Effector memory CD4-positive, alpha-beta T cell (primary cell): ENCODE results near the gene ATP13A5.

Source experiments
- DNase-seq, 3 donors: peaks; one replicate each; pipeline ENCODE4 v3.0.0-alpha.2; 2020
- H3K27ac ChIP-seq: 2 replicates; pipeline ENCODE4 v1.7.0; 2013; ENCODE audit warnings: mild to moderate bottlenecking, low read length, moderate library complexity; ENCODE audit not compliant: insufficient read depth, poor library complexity, severe bottlenecking
- H3K27me3 ChIP-seq: replicated peaks from 2 replicates; pipeline ENCODE4 v1.7.0; 2013; ENCODE audit warnings: mild to moderate bottlenecking, low read length; ENCODE audit not compliant: insufficient read depth, control insufficient read depth, poor library complexity, severe bottlenecking
- H3K36me3 ChIP-seq: 2 replicates; pipeline ENCODE4 v1.7.0; 2013; ENCODE audit warnings: mild to moderate bottlenecking, low read length, moderate library complexity; ENCODE audit not compliant: control insufficient read depth, insufficient read depth
- H3K4me1 ChIP-seq: 2 replicates; pipeline ENCODE4 v1.7.0; 2013; ENCODE audit warnings: low read length, mild to moderate bottlenecking; ENCODE audit not compliant: control insufficient read depth, insufficient read depth, poor library complexity, severe bottlenecking
- H3K4me3 ChIP-seq: 2 replicates; pipeline ENCODE4 v1.7.0; 2013; ENCODE audit warnings: low read length, low read depth, mild to moderate bottlenecking; ENCODE audit not compliant: insufficient read depth, poor library complexity, severe bottlenecking
- H3K9me3 ChIP-seq: 2 replicates; pipeline ENCODE4 v1.7.0; 2013; ENCODE audit warnings: mild to moderate bottlenecking, low read length, moderate library complexity; ENCODE audit not compliant: control insufficient read depth

Gene ATP13A5

DNA sequence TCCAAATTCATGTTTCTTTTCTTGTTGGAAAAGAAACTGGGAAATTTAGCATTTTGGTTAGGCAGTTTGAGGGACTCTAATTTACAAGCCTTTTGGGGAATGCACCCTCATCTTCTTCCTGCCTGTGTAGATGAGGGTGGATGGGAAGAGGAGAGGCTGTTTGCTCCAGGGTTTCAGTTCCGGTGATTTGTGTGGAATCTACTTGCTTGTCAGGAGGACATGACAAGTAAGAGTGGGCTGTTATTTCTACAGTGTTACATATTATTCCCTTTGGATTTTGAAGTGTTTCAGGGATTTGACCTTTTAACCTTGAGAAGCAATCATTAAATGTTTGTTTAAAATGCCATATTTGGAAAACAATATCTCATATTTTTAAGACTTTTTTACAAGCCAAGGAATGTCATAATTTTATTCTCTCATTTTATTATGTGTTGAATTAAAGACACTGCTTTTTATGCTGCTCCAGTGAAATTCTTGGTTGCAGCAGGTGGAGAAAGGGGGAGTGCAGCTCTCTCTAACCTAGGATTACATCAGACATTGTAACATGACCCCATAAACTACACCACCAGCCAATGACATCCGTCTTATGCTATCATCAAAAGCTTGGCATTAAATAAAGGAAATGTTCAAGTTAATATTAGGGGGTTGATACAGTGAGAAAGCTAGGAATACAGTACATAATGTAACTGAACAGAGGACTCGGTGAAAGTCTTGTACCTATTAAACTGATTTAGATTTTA lies 107.3 kb downstream of the ATP13A5 start:
- no peaks in the 10 kb centered on the region for H3K4me1 ChIP-seq
- no peaks in the 10 kb centered on the region for H3K27me3 ChIP-seq
- no peaks in the 10 kb centered on the region for H3K9me3 ChIP-seq
- no peak for DNase-seq
- no peaks in the 10 kb centered on the region for H3K36me3 ChIP-seq
- no peak overlapping the region for H3K4me3 ChIP-seq
- H3K27ac ChIP-seq = no peak overlapping the region

DNA sequence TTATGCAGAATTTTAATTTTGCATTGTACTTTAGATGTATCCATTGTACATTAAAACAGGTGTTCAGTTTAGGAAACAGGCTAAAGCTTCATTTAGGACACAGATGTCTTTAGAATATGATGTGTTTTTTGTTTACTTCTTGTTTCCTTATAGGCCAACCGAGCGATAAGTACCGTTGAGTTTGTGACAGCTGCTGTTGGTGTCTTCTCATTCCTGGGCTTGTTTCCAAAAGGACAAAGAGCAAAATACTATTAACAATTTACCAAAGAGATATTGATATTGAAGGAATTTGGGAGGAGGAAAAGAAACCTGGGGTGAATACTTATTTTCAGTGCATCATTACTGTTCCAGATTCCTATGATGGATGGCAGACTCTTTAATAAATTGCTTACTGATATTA lies 108.1 kb downstream of the ATP13A5 start:
- Histone ChIP-seq H3K9me3 (no peaks in the 10 kb centered on the region), H3K36me3 (no peaks in the 10 kb centered on the region), H3K27me3 (no peaks in the 10 kb centered on the region), H3K27ac (no peak overlapping the region), H3K4me3 (no peak overlapping the region), H3K4me1 (no peaks in the 10 kb centered on the region)
- DNase-seq = no peak

GRCh38 chr3:193269343-193270028 lies 109.1 kb downstream of the ATP13A5 start:
- no peak for DNase-seq
- H3K4me3 ChIP-seq = no peak overlapping the region
- no peaks in the 10 kb centered on the region for H3K4me1 ChIP-seq
- no peak overlapping the region for H3K27ac ChIP-seq
- no peaks in the 10 kb centered on the region for H3K9me3 ChIP-seq
- no peaks in the 10 kb centered on the region for H3K36me3 ChIP-seq
- no peaks in the 10 kb centered on the region for H3K27me3 ChIP-seq

- Histone ChIP-seq H3K27ac (no peak overlapping the region), H3K4me1 (no peaks in the 10 kb centered on the region), H3K27me3 (no peaks in the 10 kb centered on the region), H3K9me3 (no peaks in the 10 kb centered on the region), H3K4me3 (no peak overlapping the region), H3K36me3 (no peaks in the 10 kb centered on the region)
- DNase-seq = no peak
Observed at GRCh38 chr3:193262707-193263106, 115.8 kb downstream of the ATP13A5 start.

DNA sequence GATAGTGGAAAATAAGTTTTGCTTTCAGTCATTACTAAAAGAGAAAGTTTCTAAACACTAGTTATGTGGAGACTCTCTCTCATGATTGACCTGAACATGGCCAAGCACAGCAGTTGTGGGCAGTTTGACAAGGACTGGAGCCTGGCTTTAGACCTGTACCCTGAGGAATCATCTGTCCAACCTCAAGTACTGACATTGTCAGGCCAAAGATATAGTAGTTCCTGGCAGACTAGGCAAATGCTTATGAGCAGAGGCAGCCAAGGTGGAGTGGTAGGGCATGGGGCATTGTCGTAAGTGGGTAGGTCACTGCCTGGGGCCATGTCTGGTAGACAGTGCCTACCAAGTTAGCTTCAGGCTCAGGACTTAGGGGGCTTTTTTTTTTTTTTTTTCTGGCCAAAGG lies 116.6 kb downstream of the ATP13A5 start:
- Histone ChIP-seq H3K27me3 (no peaks in the 10 kb centered on the region), H3K36me3 (no peaks in the 10 kb centered on the region), H3K27ac (no peak overlapping the region), H3K4me3 (no peak overlapping the region), H3K9me3 (no peaks in the 10 kb centered on the region), H3K4me1 (no peaks in the 10 kb centered on the region)
- DNase-seq = no peak

DNA sequence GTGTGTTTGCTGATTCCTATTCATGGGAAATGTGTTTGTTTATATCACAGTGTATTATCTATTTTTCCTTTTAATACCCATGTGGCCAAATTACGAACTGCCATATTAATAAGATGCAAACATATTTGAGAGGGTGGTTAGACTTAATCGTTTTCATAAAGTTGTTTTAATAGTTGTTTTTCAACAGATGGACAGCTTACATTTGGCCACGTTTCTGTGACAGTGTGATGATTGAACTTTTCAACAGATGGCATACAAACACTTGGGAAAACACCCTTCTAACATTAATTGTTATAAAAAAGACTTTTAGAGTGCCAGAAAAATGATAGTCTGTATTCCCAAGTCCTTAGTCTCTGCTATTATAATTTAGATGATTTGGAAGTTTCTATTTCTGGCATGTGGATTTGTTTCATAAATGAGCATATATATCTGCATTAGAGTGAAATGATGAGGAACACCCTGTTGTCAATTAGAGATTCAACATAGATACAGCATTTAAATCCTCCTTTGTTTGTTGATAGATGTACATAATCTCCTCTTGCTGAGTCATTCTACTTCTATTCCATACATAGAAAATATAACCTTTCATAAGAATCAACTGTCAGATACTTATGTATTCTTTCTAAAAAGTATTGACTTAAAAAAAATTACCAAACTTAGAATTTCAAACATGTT lies 124.4 kb downstream of the ATP13A5 start:
- H3K9me3 ChIP-seq = no peaks in the 10 kb centered on the region
- no peaks in the 10 kb centered on the region for H3K36me3 ChIP-seq
- H3K4me1 ChIP-seq = no peaks in the 10 kb centered on the region
- no peak overlapping the region for H3K4me3 ChIP-seq
- H3K27ac ChIP-seq = no peak overlapping the region
- no peak for DNase-seq
- H3K27me3 ChIP-seq = no peaks in the 10 kb centered on the region

- no peaks in the 10 kb centered on the region for H3K4me1 ChIP-seq
- H3K4me3 ChIP-seq = no peak overlapping the region
- H3K9me3 ChIP-seq = no peaks in the 10 kb centered on the region
- DNase-seq = no peak
- H3K27me3 ChIP-seq = no peaks in the 10 kb centered on the region
- no peaks in the 10 kb centered on the region for H3K36me3 ChIP-seq
- H3K27ac ChIP-seq = no peak overlapping the region
Observed at GRCh38 chr3:193250492-193250891, 128.1 kb downstream of the ATP13A5 start.

GRCh38 chr3:193248848-193249468 lies 129.6 kb downstream of the ATP13A5 start:
- no peak for DNase-seq
- Histone ChIP-seq H3K36me3 (no peaks in the 10 kb centered on the region), H3K27ac (no peak overlapping the region), H3K4me3 (no peak overlapping the region), H3K9me3 (no peaks in the 10 kb centered on the region), H3K4me1 (no peaks in the 10 kb centered on the region), H3K27me3 (no peaks in the 10 kb centered on the region)

- no peaks in the 10 kb centered on the region for H3K9me3 ChIP-seq
- no peak for DNase-seq
- no peaks in the 10 kb centered on the region for H3K4me1 ChIP-seq
- H3K4me3 ChIP-seq = no peak overlapping the region
- peaks cover 8% of the 10 kb centered on the region for H3K27me3 ChIP-seq
- no peaks in the 10 kb centered on the region for H3K36me3 ChIP-seq
- no peak overlapping the region for H3K27ac ChIP-seq
Observed at GRCh38 chr3:193243571-193243970, 135.0 kb downstream of the ATP13A5 start.

GRCh38 chr3:193241716-193242115 lies 136.8 kb downstream of the ATP13A5 start:
- Histone ChIP-seq H3K4me3 (no peak overlapping the region), H3K27ac (no peak overlapping the region), H3K36me3 (no peaks in the 10 kb centered on the region), H3K9me3 (no peaks in the 10 kb centered on the region), H3K27me3 (peaks cover 8% of the 10 kb centered on the region), H3K4me1 (no peaks in the 10 kb centered on the region)
- DNase-seq = no peak
